ENCODE results near the gene TBC1D13.

Gene TBC1D13, protein sequence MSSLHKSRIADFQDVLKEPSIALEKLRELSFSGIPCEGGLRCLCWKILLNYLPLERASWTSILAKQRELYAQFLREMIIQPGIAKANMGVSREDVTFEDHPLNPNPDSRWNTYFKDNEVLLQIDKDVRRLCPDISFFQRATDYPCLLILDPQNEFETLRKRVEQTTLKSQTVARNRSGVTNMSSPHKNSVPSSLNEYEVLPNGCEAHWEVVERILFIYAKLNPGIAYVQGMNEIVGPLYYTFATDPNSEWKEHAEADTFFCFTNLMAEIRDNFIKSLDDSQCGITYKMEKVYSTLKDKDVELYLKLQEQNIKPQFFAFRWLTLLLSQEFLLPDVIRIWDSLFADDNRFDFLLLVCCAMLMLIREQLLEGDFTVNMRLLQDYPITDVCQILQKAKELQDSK

DNA sequence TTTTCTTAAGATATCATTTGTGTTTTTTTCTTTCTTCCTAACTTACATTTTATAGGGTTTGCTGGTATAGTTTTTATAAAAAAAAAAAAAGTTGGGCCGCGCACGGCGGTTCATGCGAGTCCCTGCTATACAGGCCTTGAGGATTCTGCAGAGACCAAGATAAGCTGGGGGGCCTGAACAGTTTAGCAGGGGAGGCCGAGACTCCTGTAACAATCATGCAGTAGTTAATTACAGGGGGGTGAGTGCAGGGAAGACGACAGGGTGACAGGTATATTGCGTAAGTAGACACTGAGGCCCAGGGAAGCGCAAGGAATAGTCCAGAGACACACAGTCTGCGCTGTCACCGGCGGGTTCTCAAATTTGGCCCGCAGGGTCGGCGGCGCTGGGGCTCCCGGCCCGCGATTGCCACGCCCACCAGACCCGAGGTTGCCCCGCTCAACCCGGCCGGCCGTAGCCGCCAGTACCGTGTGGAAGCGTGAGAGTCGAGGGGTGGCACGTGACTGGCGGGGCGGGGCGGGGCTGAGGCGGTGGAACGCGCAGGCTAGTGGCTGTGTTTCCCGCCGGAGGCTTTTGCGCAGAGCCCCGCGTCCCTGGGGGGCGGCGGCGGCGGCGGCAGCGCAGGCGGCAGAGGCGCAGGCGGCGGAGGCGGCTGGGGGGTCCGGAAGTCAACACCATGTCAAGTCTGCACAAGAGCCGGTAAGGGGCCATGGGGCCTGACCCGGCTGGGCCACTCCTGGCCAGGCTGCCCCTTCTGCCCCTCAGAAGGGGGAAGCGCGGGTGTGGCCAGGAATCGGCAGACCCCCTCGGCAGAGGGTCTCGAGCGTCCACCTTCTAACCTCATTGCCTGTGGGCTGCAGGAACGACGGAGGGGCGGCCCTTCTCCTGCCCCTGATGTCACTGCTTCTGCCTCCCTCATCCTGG is at the start of gene TBC1D13:
TSS of gene TBC1D13 (plus strand) at position 573 of the 921 bp plus-strand sequence. CDS start at position 674, 101 bp downstream.
- in situ Hi-C loops (cut with MboI; ENCODE audit: low sequenced_read_pairs, unreplicated experiment): no loop called here
- TF ChIP-seq, protein P1, sequence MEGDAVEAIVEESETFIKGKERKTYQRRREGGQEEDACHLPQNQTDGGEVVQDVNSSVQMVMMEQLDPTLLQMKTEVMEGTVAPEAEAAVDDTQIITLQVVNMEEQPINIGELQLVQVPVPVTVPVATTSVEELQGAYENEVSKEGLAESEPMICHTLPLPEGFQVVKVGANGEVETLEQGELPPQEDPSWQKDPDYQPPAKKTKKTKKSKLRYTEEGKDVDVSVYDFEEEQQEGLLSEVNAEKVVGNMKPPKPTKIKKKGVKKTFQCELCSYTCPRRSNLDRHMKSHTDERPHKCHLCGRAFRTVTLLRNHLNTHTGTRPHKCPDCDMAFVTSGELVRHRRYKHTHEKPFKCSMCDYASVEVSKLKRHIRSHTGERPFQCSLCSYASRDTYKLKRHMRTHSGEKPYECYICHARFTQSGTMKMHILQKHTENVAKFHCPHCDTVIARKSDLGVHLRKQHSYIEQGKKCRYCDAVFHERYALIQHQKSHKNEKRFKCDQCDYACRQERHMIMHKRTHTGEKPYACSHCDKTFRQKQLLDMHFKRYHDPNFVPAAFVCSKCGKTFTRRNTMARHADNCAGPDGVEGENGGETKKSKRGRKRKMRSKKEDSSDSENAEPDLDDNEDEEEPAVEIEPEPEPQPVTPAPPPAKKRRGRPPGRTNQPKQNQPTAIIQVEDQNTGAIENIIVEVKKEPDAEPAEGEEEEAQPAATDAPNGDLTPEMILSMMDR (IDR thresholded peaks at IDR 0.05; ENCODE audit: borderline replicate concordance, control extremely low read depth, extremely low read depth, insufficient read depth, missing control alignments): no peak
- peak; percentile 96 for DNase-seq (ENCODE audit: low spot score)

DNA sequence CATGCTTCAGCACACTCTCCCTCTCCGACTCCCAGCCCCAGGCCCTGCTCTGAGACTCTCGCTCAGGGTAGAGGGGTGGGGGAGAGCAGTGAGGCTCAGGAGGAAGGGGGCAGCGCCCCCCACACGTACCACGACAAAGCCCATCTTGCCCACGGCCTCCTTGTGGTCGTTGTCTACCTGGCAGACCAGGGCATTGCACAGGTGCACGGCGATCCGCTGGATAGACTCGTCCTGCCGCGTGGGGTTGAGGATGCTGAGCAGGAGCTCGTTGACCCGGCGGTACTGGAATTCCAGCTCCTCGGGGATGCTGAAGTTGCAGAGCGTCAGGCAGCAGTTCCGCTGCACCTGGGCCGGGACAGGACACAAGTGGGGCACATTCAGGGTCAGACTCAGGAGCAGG is 44.7 kb upstream of the TBC1D13 start:
- TF ChIP-seq, protein P1 (IDR thresholded peaks at IDR 0.05; ENCODE audit: borderline replicate concordance, control extremely low read depth, extremely low read depth, insufficient read depth, missing control alignments): no peak
- in situ Hi-C loops (cut with MboI; ENCODE audit: low sequenced_read_pairs, unreplicated experiment): no loop called here
- no peak for DNase-seq (ENCODE audit: low spot score)

DNA sequence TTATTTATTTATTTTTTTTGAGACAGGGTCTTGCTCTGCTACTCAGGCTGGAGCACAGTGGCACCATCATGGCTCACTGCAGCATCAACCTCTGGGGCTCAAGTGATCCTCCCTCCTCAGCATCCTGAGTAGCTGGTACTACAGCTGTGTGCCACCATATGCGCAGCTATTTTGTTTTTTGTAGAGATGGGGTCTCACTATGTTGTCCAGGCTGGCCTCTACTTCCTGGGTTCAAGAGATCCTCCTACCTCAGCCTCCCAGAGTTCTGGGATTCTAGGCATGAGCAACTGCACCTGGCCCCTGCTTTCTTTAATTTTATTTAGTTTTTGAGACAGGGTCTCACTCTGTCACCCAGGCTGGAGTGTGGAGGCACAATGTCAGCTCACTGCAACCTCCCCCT is 43.6 kb upstream of the TBC1D13 start:
- TF ChIP-seq, protein P1 (IDR thresholded peaks at IDR 0.05; ENCODE audit: borderline replicate concordance, control extremely low read depth, extremely low read depth, insufficient read depth, missing control alignments): no peak
- DNase-seq (ENCODE audit: low spot score): no peak
- in situ Hi-C loops (cut with MboI; ENCODE audit: low sequenced_read_pairs, unreplicated experiment): no loop called here

- no peak for DNase-seq (ENCODE audit: low spot score)
- TF ChIP-seq, protein P1 (IDR thresholded peaks at IDR 0.05; ENCODE audit: borderline replicate concordance, control extremely low read depth, extremely low read depth, insufficient read depth, missing control alignments): no peak
- in situ Hi-C loops (cut with MboI; ENCODE audit: low sequenced_read_pairs, unreplicated experiment): no loop called here
Measured at GRCh38 chr9:128747241-128747640, 39.8 kb upstream of the TBC1D13 start.

DNA sequence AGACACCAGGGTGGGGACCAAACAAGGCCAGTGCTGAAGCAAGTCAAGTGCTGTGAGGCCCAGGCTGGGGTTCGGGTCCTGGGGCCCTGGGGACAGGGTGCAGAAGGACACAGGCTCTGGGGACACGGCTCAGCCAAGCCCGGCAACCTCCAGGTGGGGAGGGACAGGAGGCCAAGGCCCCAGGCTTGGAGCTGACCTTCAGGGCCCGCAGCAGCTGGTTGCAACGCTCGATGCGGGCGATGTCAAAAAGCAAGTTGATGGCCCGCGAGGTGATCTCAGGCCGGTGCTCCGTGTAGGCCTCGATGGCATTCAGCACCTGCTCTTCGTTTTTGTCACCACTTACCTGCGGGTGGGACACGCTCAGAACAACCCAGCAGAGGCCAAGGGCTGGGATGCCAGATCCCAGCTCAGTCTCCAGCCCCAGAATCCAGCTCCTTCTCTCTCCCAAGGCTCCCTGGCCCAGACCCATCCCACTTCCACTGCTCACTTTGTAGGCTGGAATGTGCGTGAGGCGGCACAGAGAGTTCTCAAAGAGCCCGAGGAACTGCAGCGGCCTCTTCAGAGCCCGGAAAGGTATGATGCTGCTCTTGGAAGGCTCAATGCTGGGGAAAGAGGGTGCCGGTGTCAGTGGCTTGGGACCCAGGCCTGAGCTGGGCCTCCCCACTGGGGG is 36.0 kb upstream of the TBC1D13 start:
- in situ Hi-C loops (cut with MboI; ENCODE audit: low sequenced_read_pairs, unreplicated experiment): no loop called here
- TF ChIP-seq, protein P1 (IDR thresholded peaks at IDR 0.05; ENCODE audit: borderline replicate concordance, control extremely low read depth, extremely low read depth, insufficient read depth, missing control alignments): no peak
- no peak for DNase-seq (ENCODE audit: low spot score)

DNA sequence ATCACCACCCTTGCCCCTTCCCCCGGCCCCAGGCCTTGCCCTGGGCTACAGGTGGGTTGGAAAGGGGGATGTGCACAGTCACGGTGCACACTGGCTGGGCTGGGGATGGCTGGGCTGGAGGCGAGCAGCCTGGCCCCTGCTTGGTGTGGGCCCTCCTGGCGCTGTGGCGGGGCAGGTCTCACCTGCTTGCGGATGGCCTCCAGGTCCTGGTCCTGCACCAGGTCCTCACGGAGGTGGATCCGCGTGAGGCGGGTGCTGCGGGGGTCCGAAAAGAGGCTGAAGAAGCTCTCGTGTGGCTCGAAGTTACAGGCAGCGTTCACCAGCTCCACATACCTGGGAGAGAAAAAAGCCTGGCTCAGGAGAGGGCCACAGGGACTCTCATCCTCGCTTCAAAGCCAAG is 33.4 kb upstream of the TBC1D13 start:
- TF ChIP-seq, protein P1 (IDR thresholded peaks at IDR 0.05; ENCODE audit: borderline replicate concordance, control extremely low read depth, extremely low read depth, insufficient read depth, missing control alignments): no peak
- in situ Hi-C loops (cut with MboI; ENCODE audit: low sequenced_read_pairs, unreplicated experiment): no loop called here
- DNase-seq (ENCODE audit: low spot score): no peak
